Ishikawa (cell line): ENCODE data around the gene SLK.

Experiments used
- CREB1 ChIP-seq: IDR thresholded peaks from 2 replicates; pipeline ENCODE4 v1.6.1; 2012; ENCODE audit warnings: low read depth
- EGR1 ChIP-seq: IDR thresholded peaks from 2 replicates; pipeline ENCODE4 v1.6.1; 2012
- EP300 ChIP-seq: IDR thresholded peaks from 2 replicates; pipeline ENCODE4 v1.6.1; 2012; ENCODE audit warnings: borderline replicate concordance
- FOXM1 ChIP-seq: IDR thresholded peaks from 2 replicates; pipeline ENCODE4 v1.6.1; 2012; ENCODE audit warnings: low read depth, borderline replicate concordance
- RAD21 ChIP-seq: IDR thresholded peaks from 2 replicates; pipeline ENCODE4 v1.6.1; 2012; ENCODE audit warnings: low read depth
- TAF1 ChIP-seq: IDR thresholded peaks from 2 replicates; pipeline ENCODE4 v1.6.1; 2012; ENCODE audit warnings: low read depth, mild to moderate bottlenecking
- TCF12 ChIP-seq: IDR thresholded peaks from 2 replicates; pipeline ENCODE4 v1.6.1; 2012; ENCODE audit warnings: low read depth
- TEAD4 ChIP-seq: IDR thresholded peaks from 2 replicates; pipeline ENCODE4 v1.6.1; 2012
- YY1 ChIP-seq: IDR thresholded peaks from 2 replicates; pipeline ENCODE4 v1.6.1; 2012; ENCODE audit warnings: low read depth
- TF ChIP-seq, protein P1 (sequence below): IDR thresholded peaks from 2 replicates; pipeline ENCODE4 v1.6.1; 2012
- TF ChIP-seq, protein P2 (sequence below): IDR thresholded peaks from 2 replicates; pipeline ENCODE4 v1.6.1; 2012
- TF ChIP-seq, protein P3 (sequence below): IDR thresholded peaks from 2 replicates; pipeline ENCODE4 v1.6.1; 2012; ENCODE audit warnings: low read depth, mild to moderate bottlenecking

DNA sequence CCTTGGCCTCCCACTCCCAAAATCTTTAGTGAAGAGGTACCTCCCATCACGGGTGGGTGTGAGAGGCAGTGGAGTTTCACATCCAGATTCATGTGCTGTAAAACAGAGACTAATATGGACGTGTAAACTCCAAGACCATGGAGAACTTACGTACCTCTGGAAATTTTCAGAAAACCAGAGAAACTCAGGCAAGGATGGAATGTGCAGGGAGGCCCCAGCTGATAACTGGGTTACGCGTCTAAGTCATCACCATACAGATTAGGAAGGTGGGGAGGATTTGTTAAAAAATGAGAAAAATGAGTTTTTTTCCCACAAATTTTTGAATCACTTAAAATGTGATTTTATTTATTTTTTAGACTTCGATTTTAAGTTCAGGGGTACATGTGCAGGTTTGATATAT, 32.6 kb upstream of the SLK start:
- no peak for TF ChIP-seq EP300
- TF ChIP-seq RAD21: no peak
- TF ChIP-seq YY1: no peak
- TF ChIP-seq, protein P1, sequence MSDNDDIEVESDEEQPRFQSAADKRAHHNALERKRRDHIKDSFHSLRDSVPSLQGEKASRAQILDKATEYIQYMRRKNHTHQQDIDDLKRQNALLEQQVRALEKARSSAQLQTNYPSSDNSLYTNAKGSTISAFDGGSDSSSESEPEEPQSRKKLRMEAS: no peak
- TF ChIP-seq, protein P2, sequence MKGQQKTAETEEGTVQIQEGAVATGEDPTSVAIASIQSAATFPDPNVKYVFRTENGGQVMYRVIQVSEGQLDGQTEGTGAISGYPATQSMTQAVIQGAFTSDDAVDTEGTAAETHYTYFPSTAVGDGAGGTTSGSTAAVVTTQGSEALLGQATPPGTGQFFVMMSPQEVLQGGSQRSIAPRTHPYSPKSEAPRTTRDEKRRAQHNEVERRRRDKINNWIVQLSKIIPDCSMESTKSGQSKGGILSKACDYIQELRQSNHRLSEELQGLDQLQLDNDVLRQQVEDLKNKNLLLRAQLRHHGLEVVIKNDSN: no peak
- TF ChIP-seq, protein P3, sequence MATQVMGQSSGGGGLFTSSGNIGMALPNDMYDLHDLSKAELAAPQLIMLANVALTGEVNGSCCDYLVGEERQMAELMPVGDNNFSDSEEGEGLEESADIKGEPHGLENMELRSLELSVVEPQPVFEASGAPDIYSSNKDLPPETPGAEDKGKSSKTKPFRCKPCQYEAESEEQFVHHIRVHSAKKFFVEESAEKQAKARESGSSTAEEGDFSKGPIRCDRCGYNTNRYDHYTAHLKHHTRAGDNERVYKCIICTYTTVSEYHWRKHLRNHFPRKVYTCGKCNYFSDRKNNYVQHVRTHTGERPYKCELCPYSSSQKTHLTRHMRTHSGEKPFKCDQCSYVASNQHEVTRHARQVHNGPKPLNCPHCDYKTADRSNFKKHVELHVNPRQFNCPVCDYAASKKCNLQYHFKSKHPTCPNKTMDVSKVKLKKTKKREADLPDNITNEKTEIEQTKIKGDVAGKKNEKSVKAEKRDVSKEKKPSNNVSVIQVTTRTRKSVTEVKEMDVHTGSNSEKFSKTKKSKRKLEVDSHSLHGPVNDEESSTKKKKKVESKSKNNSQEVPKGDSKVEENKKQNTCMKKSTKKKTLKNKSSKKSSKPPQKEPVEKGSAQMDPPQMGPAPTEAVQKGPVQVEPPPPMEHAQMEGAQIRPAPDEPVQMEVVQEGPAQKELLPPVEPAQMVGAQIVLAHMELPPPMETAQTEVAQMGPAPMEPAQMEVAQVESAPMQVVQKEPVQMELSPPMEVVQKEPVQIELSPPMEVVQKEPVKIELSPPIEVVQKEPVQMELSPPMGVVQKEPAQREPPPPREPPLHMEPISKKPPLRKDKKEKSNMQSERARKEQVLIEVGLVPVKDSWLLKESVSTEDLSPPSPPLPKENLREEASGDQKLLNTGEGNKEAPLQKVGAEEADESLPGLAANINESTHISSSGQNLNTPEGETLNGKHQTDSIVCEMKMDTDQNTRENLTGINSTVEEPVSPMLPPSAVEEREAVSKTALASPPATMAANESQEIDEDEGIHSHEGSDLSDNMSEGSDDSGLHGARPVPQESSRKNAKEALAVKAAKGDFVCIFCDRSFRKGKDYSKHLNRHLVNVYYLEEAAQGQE: no peak
- TF ChIP-seq TAF1: no peak
- no peak for TF ChIP-seq TEAD4
- TF ChIP-seq EGR1: no peak
- no peak for TF ChIP-seq CREB1
- TF ChIP-seq TCF12: no peak
- no peak for TF ChIP-seq FOXM1
